HCT116 (cell line): ENCODE data around the gene CLASP1. TPM values are rescaled to one million over a fixed set of nuclear protein-coding genes. Genes with fewer than 3 reads are reported as not detected.
"Not testable (repeated sequence)": the region's sequence is repeated elsewhere in the genome, so short reads cannot be mapped to it uniquely, and the experiment has no call there.

Experiments
- ATAC-seq: fragments of 200-7000 bp; cut with Tn5 transposase; 2 replicates; pipeline ENCODE4 v1.9.1; 2020; ENCODE audit warnings: mild to moderate bottlenecking, moderate library complexity
- BruUV-seq: library from RNA; stranded (reverse); fragments of 400-500 nt; replicated peaks from 2 replicates; lab custom pipeline; 2021; lab: Mats Ljungman, UMichigan
- CTCF ChIA-PET: fragments of 300-600 bp; sonication (Branson Sonifier 250); formaldehyde crosslinking; loops from one replicate; lab custom pipeline; 2021; ENCODE audit warnings: antibody characterized with exemption; lab: Charles Lee
- POLR2A ChIA-PET: fragments of 300-600, 350-600 bp; sonication (Branson Sonifier 250); formaldehyde crosslinking; loops from one replicate; lab custom pipeline; 2021; ENCODE audit warnings: antibody characterized with exemption; lab: Charles Lee
- RAD21 ChIA-PET, 2 experiments: fragments of 300-600 bp; sonication (Branson Sonifier 250); formaldehyde crosslinking; loops; one replicate each; lab custom pipeline; 2023; ENCODE audit warnings: low total read pairs in 2 of 2; ENCODE audit not compliant: uncharacterized antibody in 2 of 2, unreplicated experiment in 2 of 2, low non-redundant PET in 1 of 2; lab: Charles Lee
- DNase-seq: peaks from one replicate; pipeline ENCODE4 v3.0.0-alpha.2; 2010; ENCODE audit warnings: low read depth, low spot score
- H2AFZ ChIP-seq: fragments of 200-600 bp; shearing (Covaris generic), sonication (generic); 2 replicates; pipeline ENCODE4 v1.6.1; 2017; ENCODE audit warnings: low read depth, mixed run types, mixed read lengths, antibody characterized with exemption, low read length; ENCODE audit not compliant: poor library complexity, severe bottlenecking
- H3K27ac ChIP-seq: 2 replicates; pipeline ENCODE4 v1.5.1; 2012; ENCODE audit warnings: low read depth, low read length
- H3K27me3 ChIP-seq: fragments of 200-600 bp; sonication (generic); 2 replicates; pipeline ENCODE4 v1.6.1; 2016; ENCODE audit warnings: mixed run types, low read length, mixed read lengths; ENCODE audit not compliant: insufficient read depth
- H3K36me3 ChIP-seq, 2 experiments: fragments of 200-500 bp in 1 of 2; fragments of 200-600 bp in 1 of 2; sonication (Bioruptor generic) in 1 of 2; sonication (generic) in 1 of 2; 2 replicates each; pipeline versions ENCODE4 v1.5.1 to v1.6.1; 2014 to 2016; ENCODE audit warnings: low read length in 2 of 2, inconsistent platforms in 1 of 2, mixed read lengths in 1 of 2, mixed run types in 1 of 2; ENCODE audit not compliant: insufficient read depth in 2 of 2, control insufficient read depth in 1 of 2
- H3K4me1 ChIP-seq, 2 experiments: fragments of 200-600 bp in 1 of 2; sonication (generic) in 1 of 2; 2 replicates each; pipeline versions ENCODE4 v1.5.1 to v1.6.1; 2012 to 2017; ENCODE audit warnings: low read length in 2 of 2, inconsistent platforms in 1 of 2, mild to moderate bottlenecking in 1 of 2, mixed read lengths in 1 of 2, mixed run types in 1 of 2, moderate library complexity in 1 of 2; ENCODE audit not compliant: insufficient read depth in 2 of 2, control insufficient read depth in 1 of 2
- H3K4me2 ChIP-seq: fragments of 200-600 bp; sonication (generic); 2 replicates; pipeline ENCODE4 v1.6.1; 2017; ENCODE audit warnings: mixed run types, low read length, mixed read lengths
- H3K4me3 ChIP-seq, 2 experiments: fragments of 200-600 bp in 1 of 2; sonication (generic) in 1 of 2; replicated peaks in 1 of 2; 2 replicates each; pipeline ENCODE4 v1.5.1; 2011 to 2016; ENCODE audit warnings: low read length in 2 of 2, control low read depth in 1 of 2, low read depth in 1 of 2, mild to moderate bottlenecking in 1 of 2, mixed read lengths in 1 of 2, mixed run types in 1 of 2
- H3K79me2 ChIP-seq: fragments of 200-600 bp; sonication (generic); 2 replicates; pipeline ENCODE4 v1.6.1; 2017; ENCODE audit warnings: mild to moderate bottlenecking, mixed run types, low read length, moderate library complexity, mixed read lengths; ENCODE audit not compliant: insufficient read depth
- H3K9ac ChIP-seq: fragments of 200-600 bp; sonication (generic); 2 replicates; pipeline ENCODE4 v1.6.1; 2016; ENCODE audit warnings: low read length, mixed read lengths
- H3K9me2 ChIP-seq: fragments of 200-600 bp; sonication (generic), shearing (Covaris generic); 2 replicates; pipeline ENCODE4 v1.6.1; 2017; ENCODE audit warnings: mixed run types, mild to moderate bottlenecking, moderate library complexity; ENCODE audit not compliant: insufficient read depth
- H3K9me3 ChIP-seq, 2 experiments: fragments of 200-500 bp in 1 of 2; fragments of 200-600 bp in 1 of 2; sonication (Bioruptor generic) in 1 of 2; sonication (generic) in 1 of 2; 2 replicates each; pipeline ENCODE4 v1.6.1; 2014 to 2017; ENCODE audit warnings: low read length in 2 of 2, mixed read lengths in 2 of 2, inconsistent platforms in 1 of 2, low read depth in 1 of 2, mild to moderate bottlenecking in 1 of 2, mixed run types in 1 of 2, moderate library complexity in 1 of 2; ENCODE audit not compliant: control insufficient read depth in 1 of 2, insufficient read depth in 1 of 2
- H4K20me1 ChIP-seq: fragments of 200-600 bp; sonication (generic), shearing (Covaris generic); 2 replicates; pipeline ENCODE4 v1.6.1; 2017; ENCODE audit warnings: mixed run types, mild to moderate bottlenecking, moderate library complexity; ENCODE audit not compliant: insufficient read depth
- CBX3 ChIP-seq: IDR thresholded peaks from 2 replicates; pipeline ENCODE4 v1.6.1; 2012; ENCODE audit warnings: low read depth
- SIN3A ChIP-seq: IDR thresholded peaks from 2 replicates; pipeline ENCODE4 v1.6.1; 2012; ENCODE audit warnings: low read depth
- ZNF274 ChIP-seq: fragments of 200-500 bp; sonication (Bioruptor generic); IDR thresholded peaks from 2 replicates; pipeline ENCODE4 v1.6.1; 2014; ENCODE audit warnings: mild to moderate bottlenecking, low read depth, low read length, inconsistent platforms
- intact Hi-C: fragments of 100-400 bp; cut with micrococcal nuclease; formaldehyde crosslinking; loops from 2 replicates; pipeline ENCODE4 v1.10.0; 2022
- total RNA-seq: library from RNA; stranded (reverse); gene quantifications from one replicate; pipeline ENCODE4 v1.2.1, GENCODE V29; 2021; ENCODE audit not compliant: unreplicated experiment
- TF ChIP-seq, protein P1 (sequence below): IDR thresholded peaks from 2 replicates; pipeline ENCODE4 v1.6.1; 2011; ENCODE audit warnings: mild to moderate bottlenecking, low read length, moderate library complexity; ENCODE audit not compliant: insufficient replicate concordance; ENCODE audit errors: extremely low read depth
- TF ChIP-seq, protein P2 (sequence below): IDR thresholded peaks from 2 replicates; pipeline ENCODE4 v1.6.1; 2012

CLASP1 gene
- total RNA-seq, 1 experiment from 2014 or later: 41.9 TPM

DNA sequence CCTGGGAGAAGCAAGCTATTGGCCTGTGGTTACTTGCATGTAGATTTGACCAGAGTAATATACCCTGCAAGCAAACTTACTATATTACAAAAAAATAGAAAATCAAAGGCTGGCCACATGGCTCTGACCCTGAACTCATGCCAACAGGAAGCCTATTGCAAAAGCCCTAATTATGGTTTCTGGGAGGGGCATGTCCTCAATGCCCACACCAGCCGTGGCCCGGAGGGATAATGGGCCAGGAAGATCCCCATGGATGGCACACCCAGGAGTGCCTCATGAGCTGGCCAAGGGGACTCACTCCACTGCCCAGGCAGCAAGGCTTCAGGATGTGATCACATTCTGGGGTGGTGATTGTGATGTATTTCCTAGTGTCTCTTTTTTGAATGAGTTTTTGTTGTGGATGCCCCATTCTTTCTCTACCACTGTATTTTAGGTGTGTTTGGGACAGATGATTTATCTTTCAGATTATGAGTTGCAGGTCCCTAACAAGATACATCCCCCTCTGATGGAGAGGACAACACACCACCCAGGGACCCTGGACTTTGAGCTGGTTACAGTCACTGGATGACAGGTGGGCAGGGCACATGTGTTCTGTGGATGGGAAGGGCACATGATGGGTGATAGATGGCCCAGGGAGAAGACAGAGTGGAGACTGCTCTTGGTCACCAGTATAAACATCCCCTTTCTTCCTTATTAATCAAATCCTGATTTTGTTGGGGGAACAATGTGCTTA lies 345.6 kb downstream of the CLASP1 start:
- intact Hi-C loops: no loop called here
- no peak overlapping the region for H3K4me3 ChIP-seq
- H3K4me2 ChIP-seq: no peak overlapping the region
- H2AFZ ChIP-seq: no peak overlapping the region
- H3K9ac ChIP-seq: no peak overlapping the region
- no peaks in the 10 kb centered on the region for H3K27me3 ChIP-seq
- no peak overlapping the region for H3K27ac ChIP-seq
- H3K9me2 ChIP-seq: no peaks in the 10 kb centered on the region
- no peaks in the 10 kb centered on the region for H3K9me3 ChIP-seq
- DNase-seq: no peak
- no peak for TF ChIP-seq CBX3
- TF ChIP-seq, all 23 proteins: peak for 0
- ChIA-PET RAD21 (no interaction called here), POLR2A (no interaction called here), CTCF (no interaction called here)
- BruUV-seq: no TSS peak
- no peaks in the 10 kb centered on the region for H3K79me2 ChIP-seq
- H3K4me1 ChIP-seq: no peaks in the 10 kb centered on the region
- H4K20me1 ChIP-seq: no peaks in the 10 kb centered on the region
- ATAC-seq: no peak
- no peaks in the 10 kb centered on the region for H3K36me3 ChIP-seq

DNA sequence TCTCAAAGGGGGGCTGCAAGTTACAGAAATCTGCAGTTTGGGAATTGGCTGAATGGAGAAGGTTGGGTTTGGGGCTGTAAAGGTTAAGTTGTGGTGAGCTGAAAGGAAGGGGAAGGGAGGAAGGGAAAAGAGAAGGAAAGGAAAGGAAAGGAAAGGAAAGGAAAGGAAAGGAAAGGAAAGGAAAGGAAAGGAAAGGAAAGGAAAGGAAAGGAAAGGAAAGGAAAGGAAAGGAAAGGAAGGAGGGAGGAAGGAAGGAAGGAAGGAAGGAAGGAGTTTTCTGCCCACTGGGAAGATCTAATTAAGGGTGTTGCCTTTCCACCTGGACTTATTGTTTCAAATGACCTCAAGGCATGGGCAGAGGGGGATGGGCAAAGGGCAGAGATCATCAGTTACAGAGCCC lies 348.1 kb downstream of the CLASP1 start:
- ATAC-seq, DNase-seq, RAD21 ChIA-PET, H3K27ac ChIP-seq, intact Hi-C loops, CTCF ChIA-PET, H4K20me1 ChIP-seq, H3K27me3 ChIP-seq, BruUV-seq, H3K4me1 ChIP-seq, POLR2A ChIA-PET, H3K4me3 ChIP-seq, H2AFZ ChIP-seq, H3K36me3 ChIP-seq, H3K9me3 ChIP-seq, H3K79me2 ChIP-seq, H3K9me2 ChIP-seq, H3K9ac ChIP-seq, H3K4me2 ChIP-seq: not testable (repeated sequence)

DNA sequence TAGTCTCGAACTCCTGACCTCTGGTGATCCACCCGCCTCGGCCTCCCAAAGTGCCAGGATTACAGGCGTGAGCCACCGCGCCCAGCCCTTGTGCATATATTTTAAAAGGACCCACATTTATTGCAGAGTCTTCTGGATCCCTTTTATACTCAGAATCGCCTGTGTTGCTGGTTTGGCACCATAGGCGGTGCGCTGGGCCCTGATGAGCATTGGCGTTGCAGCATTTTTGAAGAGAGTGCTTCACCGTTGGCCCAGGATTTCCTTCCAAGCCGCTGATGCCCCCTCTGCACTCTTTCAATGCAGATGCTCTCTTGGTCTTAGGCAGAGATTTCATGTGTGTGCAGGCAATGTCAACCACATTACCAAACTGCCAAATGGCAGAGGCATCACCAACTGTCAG lies 350.8 kb downstream of the CLASP1 start:
- BruUV-seq: no TSS peak
- ChIA-PET CTCF (interaction anchor here (1.0 to 1.4 kb wide), 3 partner anchors 8 to 170 kb away, joined by 3 to 7 read pairs (median 4); no protein-coding TSS in a partner anchor), RAD21 (no interaction called here), POLR2A (no interaction called here)
- Histone ChIP-seq H3K4me2 (no peak overlapping the region), H3K79me2 (no peaks in the 10 kb centered on the region), H3K27ac (no peak overlapping the region), H4K20me1 (no peaks in the 10 kb centered on the region), H3K4me1 (peaks cover 0 to 7% of the 10 kb centered on the region in 2 experiments; a peak in 2 of 4 replicates), H2AFZ (no peak overlapping the region), H3K9me3 (no peaks in the 10 kb centered on the region), H3K4me3 (no peak overlapping the region), H3K36me3 (no peaks in the 10 kb centered on the region), H3K9ac (no peak overlapping the region), H3K9me2 (no peaks in the 10 kb centered on the region), H3K27me3 (no peaks in the 10 kb centered on the region)
- intact Hi-C loops: no loop called here
- TF ChIP-seq SIN3A (no peak), CBX3 (no peak), ZNF274 (no peak)
- TF ChIP-seq, protein P1, sequence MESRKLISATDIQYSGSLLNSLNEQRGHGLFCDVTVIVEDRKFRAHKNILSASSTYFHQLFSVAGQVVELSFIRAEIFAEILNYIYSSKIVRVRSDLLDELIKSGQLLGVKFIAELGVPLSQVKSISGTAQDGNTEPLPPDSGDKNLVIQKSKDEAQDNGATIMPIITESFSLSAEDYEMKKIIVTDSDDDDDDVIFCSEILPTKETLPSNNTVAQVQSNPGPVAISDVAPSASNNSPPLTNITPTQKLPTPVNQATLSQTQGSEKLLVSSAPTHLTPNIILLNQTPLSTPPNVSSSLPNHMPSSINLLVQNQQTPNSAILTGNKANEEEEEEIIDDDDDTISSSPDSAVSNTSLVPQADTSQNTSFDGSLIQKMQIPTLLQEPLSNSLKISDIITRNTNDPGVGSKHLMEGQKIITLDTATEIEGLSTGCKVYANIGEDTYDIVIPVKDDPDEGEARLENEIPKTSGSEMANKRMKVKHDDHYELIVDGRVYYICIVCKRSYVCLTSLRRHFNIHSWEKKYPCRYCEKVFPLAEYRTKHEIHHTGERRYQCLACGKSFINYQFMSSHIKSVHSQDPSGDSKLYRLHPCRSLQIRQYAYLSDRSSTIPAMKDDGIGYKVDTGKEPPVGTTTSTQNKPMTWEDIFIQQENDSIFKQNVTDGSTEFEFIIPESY: no peak
- TF ChIP-seq, protein P2, sequence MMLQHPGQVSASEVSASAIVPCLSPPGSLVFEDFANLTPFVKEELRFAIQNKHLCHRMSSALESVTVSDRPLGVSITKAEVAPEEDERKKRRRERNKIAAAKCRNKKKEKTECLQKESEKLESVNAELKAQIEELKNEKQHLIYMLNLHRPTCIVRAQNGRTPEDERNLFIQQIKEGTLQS: no peak
- ATAC-seq (no peak), DNase-seq (no peak)
